Measurements from ENCODE around the gene CCDC93.

GRCh38 chr2:117989854-117990438 is 23.9 kb downstream of the CCDC93 start:
- TF ChIP-seq EZH2 (IDR thresholded peaks at IDR 0.05; ENCODE audit: insufficient read depth, poor library complexity, severe bottlenecking) (no peak), EZH2phosphoT487 (IDR thresholded peaks at IDR 0.05; ENCODE audit: insufficient read depth, low read depth) (no peak)
